ENCODE measurements around the gene DENND2D. TPM values are rescaled to one million over a fixed set of nuclear protein-coding genes. Genes with fewer than 3 reads are reported as not detected.

DENND2D gene
- total and polyA plus RNA-seq, 10 of the 15 experiments (the other 5 are each of a cell fraction or from before 2014, with no cell fraction given), result 149 to 375 (median 172) TPM

- TF ChIP-seq ZNF687 (IDR thresholded peaks at IDR 0.05), result peak; percentile 95
- TF ChIP-seq LARP7 (IDR thresholded peaks at IDR 0.05), result peak; percentile 91
- 0 out of 2 replicates have a peak, but pooled peaks have one; percentile 11 for TF ChIP-seq ZSCAN29 (IDR thresholded peaks at IDR 0.05)
- TF ChIP-seq ZNF384 (IDR thresholded peaks at IDR 0.05; ENCODE audit: borderline replicate concordance, low read depth, low read length), result no peak
- peak; percentile 84 for TF ChIP-seq POLR2AphosphoS5 (IDR thresholded peaks at IDR 0.05; ENCODE audit: low read length)
- TF ChIP-seq CHD1 (IDR thresholded peaks at IDR 0.05; ENCODE audit: low read depth, low read length), result no peak; the same call in 1 of the 2 replicates
- TF ChIP-seq ZBTB40 (IDR thresholded peaks at IDR 0.05; ENCODE audit: borderline replicate concordance), result no peak
- TF ChIP-seq NR2C1 (IDR thresholded peaks at IDR 0.05), result peak; percentile 42
- TF ChIP-seq POLR2A (IDR thresholded peaks at IDR 0.05; ENCODE audit: low read depth, low read length), result peak; percentile 56
- no peak for TF ChIP-seq EZH2 (IDR thresholded peaks at IDR 0.05; ENCODE audit: borderline replicate concordance, control insufficient read depth, low read depth, low read length)
- TF ChIP-seq HSF1 (IDR thresholded peaks at IDR 0.05; ENCODE audit: low read depth, low read length), result no peak
- no peak; a peak in 1 of 4 replicates for TF ChIP-seq ETV6 (conservative IDR thresholded peaks at IDR 0.05 in 1 of 2, IDR thresholded peaks at IDR 0.05 in 1 of 2; ENCODE audit: borderline replicate concordance in 1 of 2, low read depth in 1 of 2)
- TF ChIP-seq YBX1 (IDR thresholded peaks at IDR 0.05), result no peak
- TF ChIP-seq REST (IDR thresholded peaks at IDR 0.05; ENCODE audit: low read depth, low read length), result no peak
- no peak for TF ChIP-seq SUZ12 (IDR thresholded peaks at IDR 0.05; ENCODE audit: unreplicated experiment)
- TF ChIP-seq GATAD2B (conservative IDR thresholded peaks at IDR 0.05; ENCODE audit: low read depth), result peak; percentile 98
These were observed 3.9 kb upstream of the DENND2D start (continued) for GRCh38 chr1:111204201-111204982.
